A673 (cell line): Measurements from ENCODE around the gene TMEM212. TPM values are rescaled to one million over a fixed set of nuclear protein-coding genes. Genes with fewer than 3 reads are reported as not detected.

ENCODE experiments used
- BruUV-seq: library from RNA; stranded (reverse); fragments of 400-500 nt; replicated peaks from 2 replicates; lab custom pipeline; 2021; lab: Mats Ljungman, UMichigan
- CTCF ChIA-PET: fragments of 300-600 bp; sonication (Branson Sonifier 250); formaldehyde crosslinking; loops from one replicate; lab custom pipeline; 2022; ENCODE audit warnings: antibody characterized with exemption; lab: Charles Lee
- POLR2A ChIA-PET: fragments of 300-600 bp; sonication (Branson Sonifier 250); formaldehyde crosslinking; loops from one replicate; lab custom pipeline; 2022; ENCODE audit warnings: antibody characterized with exemption; ENCODE audit not compliant: low non-redundant PET; lab: Charles Lee
- DNase-seq: peaks from one replicate; pipeline ENCODE4 v3.0.0-alpha.2; 2015; ENCODE audit warnings: low spot score
- H3K27ac ChIP-seq: fragments of 200-600 bp; sonication (generic); 2 replicates; pipeline ENCODE4 v1.5.1; 2016; ENCODE audit warnings: mixed run types, low read depth, mild to moderate bottlenecking, mixed read lengths, antibody characterized with exemption, low read length; ENCODE audit not compliant: poor library complexity, severe bottlenecking
- H3K27me3 ChIP-seq: fragments of 200-600 bp; sonication (generic); replicated peaks from 2 replicates; pipeline ENCODE4 v1.6.1; 2017; ENCODE audit warnings: mixed run types, low read depth, mild to moderate bottlenecking, mixed read lengths, antibody characterized with exemption, low read length; ENCODE audit not compliant: insufficient read depth, poor library complexity
- H3K36me3 ChIP-seq: fragments of 200-600 bp; sonication (generic); 2 replicates; pipeline ENCODE4 v1.6.1; 2016; ENCODE audit warnings: mixed run types, mild to moderate bottlenecking, mixed read lengths, antibody characterized with exemption, low read length; ENCODE audit not compliant: insufficient read depth, poor library complexity, severe bottlenecking
- H3K4me1 ChIP-seq: fragments of 200-600 bp; sonication (generic); 2 replicates; pipeline ENCODE4 v1.6.1; 2017; ENCODE audit warnings: mixed run types, mild to moderate bottlenecking, mixed read lengths, antibody characterized with exemption, low read length; ENCODE audit not compliant: insufficient read depth, poor library complexity, severe bottlenecking
- H3K4me3 ChIP-seq: fragments of 200-600 bp; sonication (generic); 2 replicates; pipeline ENCODE4 v1.5.1; 2016; ENCODE audit warnings: low read depth, mixed run types, mild to moderate bottlenecking, mixed read lengths, low read length; ENCODE audit not compliant: poor library complexity, severe bottlenecking
- H3K9me3 ChIP-seq: fragments of 200-600 bp; sonication (generic); 2 replicates; pipeline ENCODE4 v1.6.1; 2016; ENCODE audit warnings: mixed run types, low read depth, mild to moderate bottlenecking, mixed read lengths, antibody characterized with exemption, low read length; ENCODE audit not compliant: poor library complexity, severe bottlenecking
- EZH2 ChIP-seq: fragments of 200-600 bp; sonication (generic); IDR thresholded peaks from 2 replicates; pipeline ENCODE4 v1.6.1; 2017; ENCODE audit warnings: borderline replicate concordance, low read depth, mild to moderate bottlenecking, mixed read lengths, antibody characterized with exemption, low read length; ENCODE audit not compliant: poor library complexity, severe bottlenecking
- intact Hi-C: fragments of 100-400 bp; cut with micrococcal nuclease; formaldehyde crosslinking; loops from one replicate; pipeline ENCODE4 v1.10.0; 2022; ENCODE audit not compliant: unreplicated experiment
- total RNA-seq: library from RNA; stranded (reverse); gene quantifications from 2 replicates; pipeline ENCODE4 v1.2.3, GENCODE V29; 2021
- TF ChIP-seq, protein P1 (sequence below): fragments of 300-800, 200-600 bp; sonication (generic); conservative IDR thresholded peaks from 2 replicates; pipeline ENCODE4 v1.5.1; 2017; ENCODE audit warnings: low read depth, mild to moderate bottlenecking, antibody characterized with exemption, low read length, moderate library complexity, mixed read lengths

Gene TMEM212
- total RNA-seq, 1 experiment from 2014 or later, result not detected

DNA sequence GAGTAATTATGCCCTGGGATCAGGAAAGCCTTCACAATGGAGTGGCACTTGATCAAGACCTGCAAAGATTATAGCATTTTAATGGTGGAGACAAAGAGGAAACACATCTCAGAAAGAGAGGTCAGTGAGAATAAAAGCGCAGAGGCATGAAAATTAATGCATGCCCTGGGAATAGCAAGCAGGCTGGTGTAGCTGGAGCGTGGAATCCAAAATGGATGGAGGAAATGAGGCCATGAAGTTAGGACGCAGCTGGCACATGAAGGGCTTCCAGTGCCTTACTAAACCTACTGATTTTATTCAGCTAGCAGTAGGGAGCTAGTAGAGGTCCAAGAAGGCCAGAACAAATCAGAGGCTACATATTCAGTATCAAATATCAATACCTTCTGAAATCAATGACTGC is 38.1 kb downstream of the TMEM212 start:
- intact Hi-C loops, result no loop called here
- no peak for DNase-seq
- Histone ChIP-seq H3K27me3 (no peaks in the 10 kb centered on the region), H3K4me1 (peaks cover 11% of the 10 kb centered on the region), H3K4me3 (no peak overlapping the region), H3K9me3 (no peaks in the 10 kb centered on the region), H3K36me3 (no peaks in the 10 kb centered on the region), H3K27ac (no peak overlapping the region)
- CTCF ChIA-PET, result no interaction called here
- BruUV-seq, result no TSS peak
- TF ChIP-seq, protein P1, sequence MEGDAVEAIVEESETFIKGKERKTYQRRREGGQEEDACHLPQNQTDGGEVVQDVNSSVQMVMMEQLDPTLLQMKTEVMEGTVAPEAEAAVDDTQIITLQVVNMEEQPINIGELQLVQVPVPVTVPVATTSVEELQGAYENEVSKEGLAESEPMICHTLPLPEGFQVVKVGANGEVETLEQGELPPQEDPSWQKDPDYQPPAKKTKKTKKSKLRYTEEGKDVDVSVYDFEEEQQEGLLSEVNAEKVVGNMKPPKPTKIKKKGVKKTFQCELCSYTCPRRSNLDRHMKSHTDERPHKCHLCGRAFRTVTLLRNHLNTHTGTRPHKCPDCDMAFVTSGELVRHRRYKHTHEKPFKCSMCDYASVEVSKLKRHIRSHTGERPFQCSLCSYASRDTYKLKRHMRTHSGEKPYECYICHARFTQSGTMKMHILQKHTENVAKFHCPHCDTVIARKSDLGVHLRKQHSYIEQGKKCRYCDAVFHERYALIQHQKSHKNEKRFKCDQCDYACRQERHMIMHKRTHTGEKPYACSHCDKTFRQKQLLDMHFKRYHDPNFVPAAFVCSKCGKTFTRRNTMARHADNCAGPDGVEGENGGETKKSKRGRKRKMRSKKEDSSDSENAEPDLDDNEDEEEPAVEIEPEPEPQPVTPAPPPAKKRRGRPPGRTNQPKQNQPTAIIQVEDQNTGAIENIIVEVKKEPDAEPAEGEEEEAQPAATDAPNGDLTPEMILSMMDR, result no peak
- TF ChIP-seq EZH2, result no peak
- POLR2A ChIA-PET, result no interaction called here

DNA sequence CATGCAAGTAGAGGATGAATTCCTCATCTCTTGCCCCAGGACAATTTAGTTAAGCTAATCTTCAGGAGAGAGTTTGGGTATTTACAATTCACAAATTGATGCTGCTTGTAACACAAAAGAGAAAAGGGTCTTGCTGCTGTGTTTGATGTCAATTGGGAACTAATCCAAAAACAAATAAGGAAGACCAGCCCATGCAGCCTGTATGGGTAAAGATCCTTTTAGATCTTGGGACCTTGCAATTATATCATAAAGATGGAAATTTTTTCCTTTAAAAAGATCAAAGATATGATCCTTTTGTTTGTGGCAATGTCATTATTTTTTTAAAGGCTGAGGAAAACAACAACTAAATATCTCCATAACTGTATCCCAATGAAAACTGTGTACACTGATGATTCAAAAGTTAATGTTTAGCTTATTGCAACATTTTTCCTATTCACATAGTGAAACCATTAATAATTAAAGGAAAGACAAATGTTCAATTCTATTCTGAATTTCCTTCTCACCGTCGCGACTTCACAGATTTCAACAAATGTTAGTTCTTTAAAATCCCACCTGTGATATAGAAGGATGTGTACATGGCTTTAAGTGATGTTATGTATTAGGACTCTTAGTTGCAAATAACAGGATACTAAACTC is 40.2 kb downstream of the TMEM212 start:
- ChIA-PET POLR2A (no interaction called here), CTCF (no interaction called here)
- Histone ChIP-seq H3K36me3 (no peaks in the 10 kb centered on the region), H3K27ac (no peak overlapping the region), H3K4me1 (peaks cover 5% of the 10 kb centered on the region), H3K4me3 (no peak overlapping the region), H3K27me3 (no peaks in the 10 kb centered on the region), H3K9me3 (no peaks in the 10 kb centered on the region)
- no peak for TF ChIP-seq EZH2
- TF ChIP-seq, protein P1, result no peak
- DNase-seq, result no peak
- no TSS peak for BruUV-seq
- intact Hi-C loops, result no loop called here

DNA sequence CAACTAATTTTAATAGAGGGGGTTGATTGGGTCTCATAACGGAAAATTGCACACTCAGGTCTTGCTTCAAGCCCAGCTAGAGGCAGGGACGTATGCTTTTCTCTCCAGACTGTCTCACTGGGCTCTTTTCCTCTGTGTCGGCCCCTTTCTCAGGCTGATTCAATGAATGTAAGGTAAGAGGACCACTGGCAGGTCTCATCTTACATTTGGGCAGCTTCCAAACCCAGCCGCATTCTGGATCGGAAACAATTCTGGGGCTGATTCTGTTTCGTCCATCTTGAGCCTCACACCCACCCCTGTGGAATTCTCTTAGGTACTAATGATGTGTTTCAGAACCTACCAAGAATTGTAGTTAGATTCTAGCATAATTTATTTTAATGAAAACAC is 40.7 kb downstream of the TMEM212 start:
- Histone ChIP-seq H3K4me3 (no peak overlapping the region), H3K27me3 (no peaks in the 10 kb centered on the region), H3K9me3 (no peaks in the 10 kb centered on the region), H3K27ac (no peak overlapping the region), H3K36me3 (no peaks in the 10 kb centered on the region), H3K4me1 (peaks cover 5% of the 10 kb centered on the region)
- no peak for DNase-seq
- TF ChIP-seq EZH2, result no peak
- TF ChIP-seq, protein P1, result no peak
- POLR2A ChIA-PET, result no interaction called here
- intact Hi-C loops, result no loop called here
- no TSS peak for BruUV-seq
- CTCF ChIA-PET, result no interaction called here
